ENCODE data around the gene MROH7. TPM values are rescaled to one million over a fixed set of nuclear protein-coding genes. Genes with fewer than 3 reads are reported as not detected.
A peak's percentile ranks its signal among the peaks of the same experiment; 100 is the strongest.

MROH7 gene
- 0.34 TPM in 1 of 2 replicates, not detected in the other for total RNA-seq (2022)
- percentile 5 among the genes with signal in this experiment for Bru-seq, nascent RNA
- percentile 26 among the genes with signal in this experiment for BruChase-seq, experiment 1, labeled RNA remaining after a 6-hour chase
- percentile 22 among the genes with signal in this experiment for BruChase-seq, experiment 2, labeled RNA remaining after a 2-hour chase
- long read RNA-seq = 0 reads

GRCh38 chr1:54640863-54641836, at the start of gene MROH7:
MROH7 (plus strand) TSS chr1:54641786; CDS start chr1:54652927, 11,141 bp downstream.
- DNase-seq (ENCODE audit: unreplicated experiment) = no peak
- no peaks in the 10 kb centered on the region for H3K27me3 Mint-ChIP-seq (ENCODE audit: insufficient read depth, unreplicated experiment)
- no peak for TF ChIP-seq CTCF (IDR thresholded peaks at IDR 0.05; ENCODE audit: unreplicated experiment)
- H3K36me3 Mint-ChIP-seq (ENCODE audit: insufficient read depth, unreplicated experiment) = no peaks in the 10 kb centered on the region
- no peaks in the 10 kb centered on the region for H3K4me1 Mint-ChIP-seq (ENCODE audit: insufficient read depth, unreplicated experiment)
- no TSS peak for BruUV-seq (replicated peaks)
- H3K4me3 Mint-ChIP-seq (ENCODE audit: unreplicated experiment) = no peak within 1 kb of the TSS
- ChIA-PET POLR2A (interaction anchor here (0.6 to 1.2 kb wide), 2 partner anchors 12 to 249 kb away, joined by 3 read pairs; no protein-coding TSS in a partner anchor), CTCF (interaction anchor here (0.7 to 0.8 kb wide), 2 partner anchors 32 to 64 kb away, joined by 3 to 6 read pairs; no protein-coding TSS in a partner anchor)
- no peak within 1 kb of the TSS for H3K27ac Mint-ChIP-seq (ENCODE audit: low read depth, unreplicated experiment)
- intact Hi-C loops (cut with micrococcal nuclease) = no loop called here
- H3K9me3 Mint-ChIP-seq (ENCODE audit: unreplicated experiment) = peaks cover 9% of the 10 kb centered on the region

- no peak for TF ChIP-seq CTCF (IDR thresholded peaks at IDR 0.05; ENCODE audit: unreplicated experiment)
- Mint-ChIP-seq H3K36me3 (ENCODE audit: insufficient read depth, unreplicated experiment) (no peaks in the 10 kb centered on the region), H3K9me3 (ENCODE audit: unreplicated experiment) (no peaks in the 10 kb centered on the region), H3K4me1 (ENCODE audit: insufficient read depth, unreplicated experiment) (no peaks in the 10 kb centered on the region), H3K4me3 (ENCODE audit: unreplicated experiment) (no peak overlapping the region), H3K27me3 (ENCODE audit: insufficient read depth, unreplicated experiment) (no peaks in the 10 kb centered on the region), H3K27ac (ENCODE audit: low read depth, unreplicated experiment) (no peak overlapping the region)
- CTCF ChIA-PET = no interaction called here
- intact Hi-C loops (cut with micrococcal nuclease) = no loop called here
- POLR2A ChIA-PET = no interaction called here
- DNase-seq (ENCODE audit: unreplicated experiment) = no peak
- no TSS peak for BruUV-seq (replicated peaks)
These were observed 47.9 kb upstream of the MROH7 start for GRCh38 chr1:54593571-54594160.

GRCh38 chr1:54594463-54594862, 47.1 kb upstream of the MROH7 start:
- TF ChIP-seq CTCF (IDR thresholded peaks at IDR 0.05; ENCODE audit: unreplicated experiment) = no peak
- Mint-ChIP-seq H3K4me1 (ENCODE audit: insufficient read depth, unreplicated experiment) (no peaks in the 10 kb centered on the region), H3K36me3 (ENCODE audit: insufficient read depth, unreplicated experiment) (peaks cover 2% of the 10 kb centered on the region), H3K27ac (ENCODE audit: low read depth, unreplicated experiment) (no peak overlapping the region), H3K4me3 (ENCODE audit: unreplicated experiment) (no peak overlapping the region), H3K9me3 (ENCODE audit: unreplicated experiment) (no peaks in the 10 kb centered on the region), H3K27me3 (ENCODE audit: insufficient read depth, unreplicated experiment) (no peaks in the 10 kb centered on the region)
- ChIA-PET POLR2A (interaction anchor here (0.8 kb wide), 1 partner anchor 121 kb away, joined by 3 read pairs; the partner anchor contains the start of gene TTC4), CTCF (interaction anchor here (0.6 kb wide), 1 partner anchor 125 kb away, joined by 3 read pairs; no protein-coding TSS in a partner anchor)
- DNase-seq (ENCODE audit: unreplicated experiment) = no peak
- no TSS peak for BruUV-seq (replicated peaks)
- intact Hi-C loops (cut with micrococcal nuclease) = no loop called here
